Activated naive CD8-positive, alpha-beta T cell (primary cell): Measurements from ENCODE around the gene ZXDC.
A peak's percentile ranks its signal among the peaks of the same experiment; 100 is the strongest.

Experiments
- H3K27ac Mint-ChIP-seq: one replicate; pipeline ENCODE4 v1.8.0; 2021; ENCODE audit warnings: mixed read lengths
- H3K27me3 Mint-ChIP-seq: one replicate; pipeline ENCODE4 v1.8.0; 2021; ENCODE audit warnings: mixed read lengths
- H3K36me3 Mint-ChIP-seq: one replicate; pipeline ENCODE4 v1.8.0; 2021; ENCODE audit warnings: mixed read lengths
- H3K4me1 Mint-ChIP-seq: one replicate; pipeline ENCODE4 v1.8.0; 2021; ENCODE audit warnings: low read depth, mixed read lengths
- H3K4me3 Mint-ChIP-seq: one replicate; pipeline ENCODE4 v1.8.0; 2021; ENCODE audit warnings: mild to moderate bottlenecking, mixed read lengths
- H3K9me3 Mint-ChIP-seq: one replicate; pipeline ENCODE4 v1.8.0; 2021; ENCODE audit warnings: low read depth, mixed read lengths

Gene ZXDC

GRCh38 chr3:126394179-126394976, 81.3 kb downstream of the ZXDC start, which contains the start of gene CFAP100:
TSS of gene CFAP100 (plus strand) at chr3:126394909. CDS start at chr3:126396001, 1,092 bp downstream.
- peaks cover 7% of the 10 kb centered on the region for H3K4me1 Mint-ChIP-seq
- no peaks in the 10 kb centered on the region for H3K9me3 Mint-ChIP-seq
- peaks cover 31% of the 10 kb centered on the region for H3K27me3 Mint-ChIP-seq
- H3K27ac Mint-ChIP-seq, result no peak within 1 kb of the TSS
- H3K36me3 Mint-ChIP-seq, result no peaks in the 10 kb centered on the region
- H3K4me3 Mint-ChIP-seq, result no peak within 1 kb of the TSS

- H3K4me3 Mint-ChIP-seq, result no peak overlapping the region
- H3K27me3 Mint-ChIP-seq, result peaks cover 31% of the 10 kb centered on the region
- no peaks in the 10 kb centered on the region for H3K9me3 Mint-ChIP-seq
- no peak overlapping the region for H3K27ac Mint-ChIP-seq
- peaks cover 7% of the 10 kb centered on the region for H3K4me1 Mint-ChIP-seq
- H3K36me3 Mint-ChIP-seq, result no peaks in the 10 kb centered on the region
These were observed 82.1 kb downstream of the ZXDC start for GRCh38 chr3:126393563-126393962.

- no peak overlapping the region for H3K27ac Mint-ChIP-seq
- H3K9me3 Mint-ChIP-seq, result no peaks in the 10 kb centered on the region
- peaks cover 7% of the 10 kb centered on the region for H3K4me1 Mint-ChIP-seq
- no peak overlapping the region for H3K4me3 Mint-ChIP-seq
- peaks cover 31% of the 10 kb centered on the region for H3K27me3 Mint-ChIP-seq
- no peaks in the 10 kb centered on the region for H3K36me3 Mint-ChIP-seq
These were observed 83.4 kb downstream of the ZXDC start for GRCh38 chr3:126392246-126392645.

GRCh38 chr3:126391631-126392030, 84.1 kb downstream of the ZXDC start:
- Mint-ChIP-seq H3K4me1 (peaks cover 7% of the 10 kb centered on the region), H3K27me3 (peaks cover 31% of the 10 kb centered on the region), H3K36me3 (no peaks in the 10 kb centered on the region), H3K9me3 (no peaks in the 10 kb centered on the region), H3K4me3 (no peak overlapping the region), H3K27ac (no peak overlapping the region)

GRCh38 chr3:126390751-126391150, 84.9 kb downstream of the ZXDC start:
- no peaks in the 10 kb centered on the region for H3K36me3 Mint-ChIP-seq
- H3K4me3 Mint-ChIP-seq, result no peak overlapping the region
- H3K27ac Mint-ChIP-seq, result no peak overlapping the region
- no peaks in the 10 kb centered on the region for H3K9me3 Mint-ChIP-seq
- peaks cover 7% of the 10 kb centered on the region for H3K4me1 Mint-ChIP-seq
- peaks cover 31% of the 10 kb centered on the region for H3K27me3 Mint-ChIP-seq

GRCh38 chr3:126390201-126390600, 85.5 kb downstream of the ZXDC start:
- peaks cover 30% of the 10 kb centered on the region for H3K27me3 Mint-ChIP-seq
- no peak overlapping the region for H3K27ac Mint-ChIP-seq
- H3K36me3 Mint-ChIP-seq, result no peaks in the 10 kb centered on the region
- H3K4me3 Mint-ChIP-seq, result no peak overlapping the region
- H3K9me3 Mint-ChIP-seq, result no peaks in the 10 kb centered on the region
- peaks cover 7% of the 10 kb centered on the region for H3K4me1 Mint-ChIP-seq

GRCh38 chr3:126389794-126390146, 85.9 kb downstream of the ZXDC start:
- Mint-ChIP-seq H3K27ac (no peak overlapping the region), H3K9me3 (no peaks in the 10 kb centered on the region), H3K27me3 (peaks cover 32% of the 10 kb centered on the region), H3K4me1 (peaks cover 7% of the 10 kb centered on the region), H3K4me3 (peak overlapping the region; percentile 69), H3K36me3 (no peaks in the 10 kb centered on the region)

- Mint-ChIP-seq H3K27ac (no peak overlapping the region), H3K4me3 (peak overlapping the region; percentile 69)
These were observed 86.4 kb downstream of the ZXDC start for GRCh38 chr3:126389112-126389793.

More at GRCh38 chr3:126389112-126389793, 86.4 kb downstream of the ZXDC start:
- no peaks in the 10 kb centered on the region for H3K9me3 Mint-ChIP-seq
- peaks cover 7% of the 10 kb centered on the region for H3K4me1 Mint-ChIP-seq
- no peaks in the 10 kb centered on the region for H3K36me3 Mint-ChIP-seq
- H3K27me3 Mint-ChIP-seq, result peaks cover 33% of the 10 kb centered on the region
